K562 (cell line): ENCODE data around the gene HAPSTR1. TPM values are rescaled to one million over a fixed set of nuclear protein-coding genes. Genes with fewer than 3 reads are reported as not detected.
A peak's percentile ranks its signal among the peaks of the same experiment; 100 is the strongest.

Source experiments
- ATAC-seq: fragments of 200-7000 bp; cut with Tn5 transposase; 3 replicates; pipeline ENCODE4 v1.9.1; 2020; ENCODE audit warnings: moderate library complexity
- BruUV-seq: library from RNA; stranded (reverse); fragments of 400-500 nt; replicated peaks from 2 replicates; lab custom pipeline; 2021; lab: Mats Ljungman, UMichigan
- CTCF ChIA-PET: fragments of 300-600 bp; formaldehyde crosslinking; extraction: SDS; loops from one replicate; lab custom pipeline; 2021; ENCODE audit warnings: low intra/inter-chr PET ratio; lab: Yijun Ruan, JAX
- POLR2A ChIA-PET: fragments of 300-600, 350-650 bp; sonication (Branson Sonifier 250); formaldehyde crosslinking; extraction: SDS; loops from one replicate; lab custom pipeline; 2021; ENCODE audit warnings: antibody characterized with exemption, inconsistent platforms; lab: Yijun Ruan, JAX
- DNase-seq, 4 experiments: peaks; one replicate each; pipeline versions ENCODE4 v3.0.0 to v3.0.0-alpha.2; 2011 to 2018; ENCODE audit warnings: low spot score in 3 of 4, mixed read lengths in 3 of 4; ENCODE audit errors: extremely low read depth in 1 of 4
- FAIRE-seq: peaks from 2 replicates; lab custom pipeline; 2011; peaks lifted over from hg19 to GRCh38; lab: Jason Lieb, UNC
- H2AFZ ChIP-seq: 2 replicates; pipeline ENCODE4 v1.6.0; 2011; ENCODE audit warnings: low read depth, low read length, control low read depth, inconsistent platforms
- H3K27ac ChIP-seq: fragments of 200-600 bp; 3 replicates; pipeline ENCODE4 v1.8.0; 2011; ENCODE audit warnings: low read depth, mild to moderate bottlenecking, control low read depth, inconsistent platforms, low read length, moderate library complexity, mixed read lengths; ENCODE audit errors: extremely low read depth
- H3K27me3 ChIP-seq, 2 experiments: fragments of 300-600 bp in 1 of 2; 2 replicates in 1 of 2; 3 replicates in 1 of 2; pipeline versions ENCODE4 v1.6.0 to v1.8.0; 2011; ENCODE audit warnings: inconsistent platforms in 2 of 2, low read length in 2 of 2, mild to moderate bottlenecking in 1 of 2, mixed read lengths in 1 of 2, moderate library complexity in 1 of 2; ENCODE audit not compliant: control insufficient read depth in 2 of 2, insufficient read depth in 2 of 2
- H3K36me3 ChIP-seq: fragments of 300-600 bp; 3 replicates; pipeline ENCODE4 v1.8.0; 2011; ENCODE audit warnings: mild to moderate bottlenecking, low read length, inconsistent platforms; ENCODE audit not compliant: control insufficient read depth, insufficient read depth
- H3K4me1 ChIP-seq, 2 experiments: fragments of 200-600 bp in 1 of 2; replicated peaks in 1 of 2; 2 replicates in 1 of 2; 3 replicates in 1 of 2; pipeline versions ENCODE4 v1.5.1 to v1.8.0; 2011; ENCODE audit warnings: inconsistent platforms in 2 of 2, low read length in 2 of 2, mild to moderate bottlenecking in 1 of 2, mixed read lengths in 1 of 2, moderate library complexity in 1 of 2; ENCODE audit not compliant: control insufficient read depth in 2 of 2, insufficient read depth in 2 of 2
- H3K4me2 ChIP-seq: 2 replicates; pipeline ENCODE4 v1.6.1; 2011; ENCODE audit warnings: low read length, control low read depth, inconsistent platforms, mixed read lengths; ENCODE audit not compliant: insufficient read depth
- H3K4me3 ChIP-seq: fragments of 200-600 bp; sonication (generic), shearing (Covaris generic); 2 replicates; pipeline ENCODE4 v1.5.1; 2016; ENCODE audit warnings: control low read depth, inconsistent platforms
- H3K79me2 ChIP-seq: fragments of 200-600 bp; 3 replicates; pipeline ENCODE4 v1.8.0; 2011; ENCODE audit warnings: low read length, inconsistent platforms; ENCODE audit not compliant: control insufficient read depth, insufficient read depth
- H3K9ac ChIP-seq, 2 experiments: 2 replicates each; pipeline versions ENCODE4 v1.6.0 to v1.6.1; 2011; ENCODE audit warnings: low read depth in 2 of 2, low read length in 2 of 2, control low read depth in 1 of 2, inconsistent platforms in 1 of 2, mild to moderate bottlenecking in 1 of 2, mixed read lengths in 1 of 2; ENCODE audit not compliant: insufficient read depth in 1 of 2
- H3K9me1 ChIP-seq: one replicate; pipeline ENCODE4 v1.6.0; 2011; ENCODE audit warnings: inconsistent platforms, mild to moderate bottlenecking, low read length, moderate library complexity; ENCODE audit not compliant: control insufficient read depth, insufficient read depth
- H3K9me3 ChIP-seq: replicated peaks from 2 replicates; pipeline ENCODE4 v1.5.1; 2011; ENCODE audit warnings: low read depth, low read length, inconsistent platforms; ENCODE audit not compliant: control insufficient read depth, insufficient read depth
- H4K20me1 ChIP-seq: replicated peaks from 2 replicates; pipeline ENCODE4 v1.6.1; 2011; ENCODE audit warnings: low read length, inconsistent platforms, mixed read lengths; ENCODE audit not compliant: control insufficient read depth, insufficient read depth
- MXD1 ChIP-seq: fragments of 250-450 bp; sonication (Bioruptor Pico); IDR thresholded peaks from 2 replicates; pipeline ENCODE4 v1.8.0; 2021; ENCODE audit warnings: borderline replicate concordance, mild to moderate bottlenecking, moderate library complexity; ENCODE audit not compliant: poor library complexity, severe bottlenecking
- PATZ1 ChIP-seq: fragments of 250-450 bp; sonication (Bioruptor Pico); IDR thresholded peaks from 2 replicates; pipeline ENCODE4 v1.5.0; 2020; ENCODE audit warnings: mild to moderate bottlenecking, borderline replicate concordance
- PML ChIP-seq: IDR thresholded peaks from 2 replicates; pipeline ENCODE4 v1.6.1; 2012; ENCODE audit warnings: low read length, inconsistent platforms
- POLR2A ChIP-seq: fragments of 450-650 bp; conservative IDR thresholded peaks from 2 replicates; pipeline ENCODE4 v1.6.1; 2016
- POLR2AphosphoS2 ChIP-seq: IDR thresholded peaks from 2 replicates; pipeline ENCODE4 v1.6.1; 2012; ENCODE audit warnings: low read length, improper control_type of control experiment
- POLR2AphosphoS5 ChIP-seq: IDR thresholded peaks from 2 replicates; pipeline ENCODE4 v1.6.1; 2011; ENCODE audit warnings: mild to moderate bottlenecking, low read depth, low read length, moderate library complexity; ENCODE audit not compliant: control insufficient read depth, insufficient read depth
- POLR2G ChIP-seq: fragments of 200-400 bp; formaldehyde crosslinking; IDR thresholded peaks from 2 replicates; pipeline ENCODE4 v1.6.1; 2017; ENCODE audit warnings: low read depth, mild to moderate bottlenecking, antibody characterized with exemption, low read length, moderate library complexity
- POLR2H ChIP-seq: IDR thresholded peaks from 2 replicates; pipeline ENCODE4 v1.6.1; 2016; ENCODE audit warnings: missing genetic modification characterization, low read depth, mild to moderate bottlenecking, control low read depth, missing compliant biosample characterization, moderate library complexity
- RBFOX2 ChIP-seq: fragments of 200-400 bp; formaldehyde crosslinking; IDR thresholded peaks from 2 replicates; pipeline ENCODE4 v1.6.1; 2017; ENCODE audit warnings: low read depth, mild to moderate bottlenecking, low read length, moderate library complexity
- RBM25 ChIP-seq: fragments of 200-400 bp; formaldehyde crosslinking; IDR thresholded peaks from 2 replicates; pipeline ENCODE4 v1.6.1; 2018; ENCODE audit warnings: low read length, low read depth, moderate library complexity; ENCODE audit not compliant: severe bottlenecking
- TCF15 ChIP-seq: fragments of 250-450 bp; sonication (Bioruptor Pico); IDR thresholded peaks from 2 replicates; pipeline ENCODE4 v1.8.0; 2022; ENCODE audit warnings: moderate library complexity, mild to moderate bottlenecking, inconsistent platforms
- ZNF121 ChIP-seq: sonication (generic); formaldehyde crosslinking; conservative IDR thresholded peaks from 2 replicates; pipeline ENCODE4 v1.8.0; 2022; ENCODE audit warnings: missing genetic modification reagents
- ZNF398 ChIP-seq: fragments of 250-450 bp; sonication (Bioruptor Pico); IDR thresholded peaks from 2 replicates; pipeline ENCODE4 v1.8.0; 2021; ENCODE audit warnings: moderate library complexity, mild to moderate bottlenecking, inconsistent platforms
- ZNF780A ChIP-seq: fragments of 250-450 bp; sonication (Bioruptor Pico); IDR thresholded peaks from 2 replicates; pipeline ENCODE4 v1.5.0; 2021; ENCODE audit warnings: mild to moderate bottlenecking
- WGBS: fragments of 100-300 bp; shearing (Covaris generic); methylation state at CpG from one replicate; pipeline ENCODE4 v1.1.6; 2016; ENCODE audit warnings: low coverage, mixed read lengths; ENCODE audit not compliant: insufficient coverage; ENCODE audit errors: missing lambda C conversion rate; 5-methylcytosine and 5-hydroxymethylcytosine counted together
- in situ Hi-C: fragments of 300-500 bp; cut with MboI; formaldehyde crosslinking; loops from 4 replicates; pipeline ENCODE4 v1.15.0; 2018; ENCODE audit warnings: inconsistent platforms, mixed read lengths
- intact Hi-C: fragments of 100-400 bp; cut with micrococcal nuclease; formaldehyde crosslinking; loops from 2 replicates; pipeline ENCODE4 v1.14.2; 2022
- polyA plus RNA-seq, 8 experiments: library from polyadenylated mRNA; depleted of rRNA in 4 of 8; stranded (reverse) in 5 of 8; unstranded in 3 of 8; fragments of >200 nt; fragmentation: Nextera tagmentation in 2 of 8; fragmentation: Illumina TruSeq in 1 of 8; extraction: Ambion mirVana in 2 of 8; extraction: Trizol in 1 of 8; gene quantifications; 2 replicates each; pipeline versions ENCODE4 v1.2.1 to v1.2.3, GENCODE V29; 2011 to 2014; ENCODE audit warnings: inconsistent platforms in 1 of 8, missing spikeins in 1 of 8
- total RNA-seq, 7 experiments: library from RNA; depleted of rRNA in 6 of 7; stranded (reverse); fragments of >200 nt in 6 of 7; fragmentation: Illumina TruSeq in 2 of 7; extraction: Trizol in 2 of 7; gene quantifications; 2 replicates each; pipeline versions ENCODE4 v1.2.1 to v1.2.3, GENCODE V29; 2011 to 2021; ENCODE audit warnings: low replicate concordance in 1 of 7

HAPSTR1 gene
- total and polyA plus RNA-seq, 9 of the 15 experiments (the other 6 are each of a cell fraction or from before 2014, with no cell fraction given): 10.8 to 67.9 (median 36.5) TPM

- ATAC-seq (peak; percentile 25; the same call in 2 of the 3 replicates), FAIRE-seq (no peak), DNase-seq (no peak)
- no peak overlapping the region for H3K27ac ChIP-seq
- BruUV-seq: no TSS peak
- 72% methylated on average over 4 of the region's 4 CpGs for WGBS
- in situ Hi-C loops: no loop called here
- H3K9ac ChIP-seq: no peak overlapping the region
- no peak overlapping the region for H2AFZ ChIP-seq
- no peaks in the 10 kb centered on the region for H3K9me3 ChIP-seq
- H3K36me3 ChIP-seq: peaks cover 97% of the 10 kb centered on the region
- no peak overlapping the region for H3K4me2 ChIP-seq
- no peaks in the 10 kb centered on the region for H3K27me3 ChIP-seq
- intact Hi-C loops: loop anchor here (1.0 kb wide), 1 partner anchor 29 kb away; no protein-coding TSS in a partner anchor
- H3K79me2 ChIP-seq: peaks cover 100% of the 10 kb centered on the region
- H3K4me3 ChIP-seq: no peak overlapping the region
- H3K9me1 ChIP-seq: peaks cover 10% of the 10 kb centered on the region
- POLR2A ChIA-PET: interaction anchor here (0.6 to 4.0 kb wide), 8 partner anchors 7 to 649 kb away, joined by 3 to 26 read pairs (median 3); partner anchors contain the start of gene HAPSTR1
- CTCF ChIA-PET: no interaction called here
- H4K20me1 ChIP-seq: peaks cover 73% of the 10 kb centered on the region
- H3K4me1 ChIP-seq: peaks cover 9 to 46% of the 10 kb centered on the region in 2 experiments
- 0 out of 2 replicates have a peak, but pooled peaks have one; percentile 7 for TF ChIP-seq POLR2A
- no peak for TF ChIP-seq ZNF780A
- TF ChIP-seq ZNF398 (CRISPR knock-in tag): no peak
- TF ChIP-seq PATZ1 (CRISPR knock-in tag): no peak
- 0 out of 2 replicates have a peak, but pooled peaks have one; percentile 9 for TF ChIP-seq POLR2G
- TF ChIP-seq POLR2AphosphoS5: peak; percentile 57
- TF ChIP-seq POLR2H (tag): no peak
- peak; percentile 24; the same call in 1 of the 2 replicates for TF ChIP-seq PML
- peak; percentile 48 for TF ChIP-seq RBM25
- TF ChIP-seq ZNF121 (CRISPR knock-in tag): peak; percentile 87
- TF ChIP-seq POLR2AphosphoS2: no peak
- peak; percentile 39; the same call in 1 of the 2 replicates for TF ChIP-seq RBFOX2
- TF ChIP-seq MXD1 (CRISPR knock-in tag): no peak
- TF ChIP-seq TCF15 (CRISPR knock-in tag): no peak
Observed at GRCh38 chr16:9098377-9099090, 7.1 kb downstream of the HAPSTR1 start.
